CD14-positive monocyte (primary cell): ENCODE results near the gene CABP4. TPM values are rescaled to one million over a fixed set of nuclear protein-coding genes. Genes with fewer than 3 reads are reported as not detected.
A peak's percentile ranks its signal among the peaks of the same experiment; 100 is the strongest.

ENCODE experiments used
- DNase-seq, 3 donors: peaks; one replicate each; pipeline ENCODE4 v3.0.0-alpha.2; 2011 to 2022
- H2AFZ ChIP-seq: 2 replicates; pipeline ENCODE4 v1.6.0; 2012; ENCODE audit warnings: mild to moderate bottlenecking, low read depth, low read length, inconsistent platforms; ENCODE audit not compliant: insufficient read depth, poor library complexity, severe bottlenecking
- H3K27ac ChIP-seq, 2 donors: 1 replicate in 1 of 2; 2 replicates in 1 of 2; pipeline ENCODE4 v1.5.1; 2012 to 2013; ENCODE audit warnings: low read length in 2 of 2, control low read depth in 1 of 2, inconsistent platforms in 1 of 2, low read depth in 1 of 2, mild to moderate bottlenecking in 1 of 2
- H3K27me3 ChIP-seq, 2 donors: one replicate each; pipeline versions ENCODE4 v1.6.0 to v1.6.1; 2011 to 2013; ENCODE audit warnings: low read length in 2 of 2; ENCODE audit not compliant: control insufficient read depth in 2 of 2, insufficient read depth in 2 of 2
- H3K36me3 ChIP-seq, 2 donors: replicated peaks in 1 of 2; 1 replicate in 1 of 2; 2 replicates in 1 of 2; pipeline versions ENCODE4 v1.5.1 to v1.6.1; 2012 to 2013; ENCODE audit warnings: low read length in 2 of 2, control low read depth in 1 of 2, inconsistent platforms in 1 of 2, mild to moderate bottlenecking in 1 of 2; ENCODE audit not compliant: insufficient read depth in 2 of 2, control insufficient read depth in 1 of 2
- H3K4me1 ChIP-seq, 2 donors: 1 replicate in 1 of 2; 2 replicates in 1 of 2; pipeline versions ENCODE4 v1.5.1 to v1.6.1; 2012 to 2013; ENCODE audit warnings: low read length in 2 of 2, control low read depth in 1 of 2, inconsistent platforms in 1 of 2, mild to moderate bottlenecking in 1 of 2, moderate library complexity in 1 of 2; ENCODE audit not compliant: insufficient read depth in 2 of 2, control insufficient read depth in 1 of 2
- H3K4me2 ChIP-seq: replicated peaks from 2 replicates; pipeline ENCODE3; 2012; ENCODE audit warnings: low read length, moderate library complexity, mild to moderate bottlenecking; ENCODE audit not compliant: poor library complexity, severe bottlenecking; ENCODE audit errors: extremely low read depth
- H3K4me3 ChIP-seq, 3 experiments: fragments of 200-600 bp in 1 of 3; sonication (generic) in 1 of 3; replicated peaks in 1 of 3; 1 replicate in 2 of 3; 2 replicates in 1 of 3; pipeline ENCODE4 v1.5.1; 2011 to 2013; ENCODE audit warnings: low read length in 3 of 3, mild to moderate bottlenecking in 3 of 3, control low read depth in 2 of 3, low read depth in 2 of 3, inconsistent platforms in 1 of 3, moderate library complexity in 1 of 3
- H3K79me2 ChIP-seq: 2 replicates; pipeline ENCODE4 v1.6.0; 2012; ENCODE audit warnings: mild to moderate bottlenecking, control low read depth, inconsistent platforms, low read length, moderate library complexity; ENCODE audit not compliant: insufficient read depth
- H3K9ac ChIP-seq: 2 replicates; pipeline ENCODE4 v1.6.0; 2017; ENCODE audit warnings: low read length, mild to moderate bottlenecking; ENCODE audit not compliant: insufficient read depth, poor library complexity, severe bottlenecking
- H3K9me3 ChIP-seq, 2 donors: replicated peaks in 1 of 2; 1 replicate in 1 of 2; 2 replicates in 1 of 2; pipeline versions ENCODE4 v1.5.1 to v1.6.1; 2012 to 2013; ENCODE audit warnings: low read length in 2 of 2, control low read depth in 1 of 2; ENCODE audit not compliant: control insufficient read depth in 1 of 2, insufficient read depth in 1 of 2
- H4K20me1 ChIP-seq: 2 replicates; pipeline ENCODE4 v1.6.0; 2012; ENCODE audit warnings: mild to moderate bottlenecking, low read length, control low read depth, moderate library complexity; ENCODE audit not compliant: insufficient read depth
- H3K27ac Mint-ChIP-seq, 7 donors: one replicate each; pipeline ENCODE4 v1.8.0; 2020; ENCODE audit warnings: mild to moderate bottlenecking in 7 of 7, mixed read lengths in 7 of 7, moderate library complexity in 6 of 7, inconsistent platforms in 2 of 7
- H3K27me3 Mint-ChIP-seq, 3 donors: one replicate each; pipeline ENCODE4 v1.8.0; 2021 to 2022; ENCODE audit warnings: low read depth in 3 of 3, mild to moderate bottlenecking in 3 of 3, mixed read lengths in 3 of 3, moderate library complexity in 3 of 3, inconsistent platforms in 1 of 3
- H3K36me3 Mint-ChIP-seq, 2 donors: one replicate each; pipeline ENCODE4 v1.8.0; 2020; ENCODE audit warnings: mixed read lengths in 2 of 2, inconsistent platforms in 1 of 2, mild to moderate bottlenecking in 1 of 2
- H3K4me1 Mint-ChIP-seq: one replicate; pipeline ENCODE4 v1.8.0; 2020; ENCODE audit warnings: mild to moderate bottlenecking, mixed read lengths
- H3K4me3 Mint-ChIP-seq, 2 donors: one replicate each; pipeline ENCODE4 v1.8.0; 2020; ENCODE audit warnings: mild to moderate bottlenecking in 2 of 2, mixed read lengths in 2 of 2, moderate library complexity in 1 of 2
- H3K9me3 Mint-ChIP-seq, 7 donors: one replicate each; pipeline ENCODE4 v1.8.0; 2020 to 2022; ENCODE audit warnings: mixed read lengths in 7 of 7, mild to moderate bottlenecking in 6 of 7, moderate library complexity in 6 of 7, inconsistent platforms in 2 of 7
- CTCF ChIP-seq: fragments of 200-600 bp; IDR thresholded peaks from one replicate; pipeline ENCODE4 v1.8.0; 2022; ENCODE audit warnings: antibody characterized with exemption, mild to moderate bottlenecking
- WGBS: methylation state at CpG from one replicate; pipeline ENCODE4 v1.1.5; 2013; ENCODE audit warnings: missing lambda C conversion rate; ENCODE audit not compliant: insufficient coverage; 5-methylcytosine and 5-hydroxymethylcytosine counted together
- intact Hi-C, 2 donors: fragments of 100-400 bp; cut with micrococcal nuclease; formaldehyde crosslinking; loops; one replicate each; pipeline versions ENCODE4 v1.15.0 to v1.15.1; 2023
- polyA plus RNA-seq, 3 donors: library from polyadenylated mRNA; depleted of rRNA in 1 of 3; unstranded in 2 of 3; stranded (reverse) in 1 of 3; fragments of 300-500 nt in 2 of 3; fragments of >200 nt in 1 of 3; fragmentation: Illumina TruSeq in 2 of 3; gene quantifications; 1 replicate in 2 of 3; 2 replicates in 1 of 3; pipeline ENCODE4 v1.2.3, GENCODE V29; 2012 to 2021

The CABP4 gene
- polyA plus RNA-seq, 3 donors = 0.28 to 1.7 TPM; not detected in 1

GRCh38 chr11:67428052-67429001 lies 26.8 kb upstream of the CABP4 start, which contains the start of gene RPS6KB2:
RPS6KB2 (plus strand) TSS chr11:67428494; CDS start chr11:67428546, 52 bp downstream.
- Histone ChIP-seq H3K4me3 (peak within 1 kb of the TSS; percentile 79 to 93 (median 91)), H4K20me1 (peaks cover 3% of the 10 kb centered on the region), H3K4me1 (peaks cover 16 to 20% of the 10 kb centered on the region in 2 donors), H3K4me2 (peak within 1 kb of the TSS; percentile 91), H3K79me2 (peaks cover 16% of the 10 kb centered on the region), H3K27me3 (no peaks in the 10 kb centered on the region), H2AFZ (peak within 1 kb of the TSS; percentile 86), H3K9me3 (no peaks in the 10 kb centered on the region), H3K9ac (peak within 1 kb of the TSS; percentile 93), H3K36me3 (peaks cover 23 to 28% of the 10 kb centered on the region in 2 donors), H3K27ac (peak within 1 kb of the TSS; percentile 66 to 88)
- Mint-ChIP-seq H3K4me1 (peaks cover 16% of the 10 kb centered on the region), H3K27me3 (peaks cover 0 to 3% (median 1%) of the 10 kb centered on the region in 3 donors), H3K27ac (peak within 1 kb of the TSS; percentile 92 to 97 (median 93)), H3K36me3 (peaks cover 22 to 38% of the 10 kb centered on the region in 2 donors), H3K4me3 (peak within 1 kb of the TSS; percentile 99 to 100), H3K9me3 (peaks cover 0 to 2% (median 0%) of the 10 kb centered on the region in 7 donors)
- TF ChIP-seq CTCF = no peak
- DNase-seq = peak; percentile 96 to 97 (median 96)
- WGBS = under 1% methylated on average over 61 of the region's 68 CpGs
- intact Hi-C loops = loop anchor here (2.0 to 5.0 kb wide), 4 partner anchors 36 to 79 kb away; partner anchors contain the start of genes CDK2AP2 (in 1 of the 2), PITPNM1 (in 1 of the 2), RAD9A (in 1 of the 2) and TMEM134 (in 1 of the 2)

- Histone ChIP-seq H3K79me2 (peaks cover 16% of the 10 kb centered on the region), H3K4me2 (peak overlapping the region; percentile 91), H4K20me1 (peaks cover 10% of the 10 kb centered on the region), H3K27me3 (no peaks in the 10 kb centered on the region), H3K36me3 (peaks cover 32 to 37% of the 10 kb centered on the region in 2 donors), H3K9me3 (no peaks in the 10 kb centered on the region), H3K9ac (peak overlapping the region; percentile 93), H3K4me3 (peak overlapping the region; percentile 79 to 93 (median 91)), H3K27ac (peak overlapping the region; percentile 66 to 88), H3K4me1 (peaks cover 16 to 20% of the 10 kb centered on the region in 2 donors), H2AFZ (peak overlapping the region; percentile 86)
- no peak for TF ChIP-seq CTCF
- WGBS = 66% methylated on average over 10 of the region's 12 CpGs
- H3K27ac Mint-ChIP-seq = peak overlapping the region; percentile 92 to 96 (median 93)
- peak overlapping the region; percentile 99 to 100 for H3K4me3 Mint-ChIP-seq
- DNase-seq = no peak
- peaks cover 0 to 2% (median 0%) of the 10 kb centered on the region in 7 donors for H3K9me3 Mint-ChIP-seq
- intact Hi-C loops = loop anchor here (2.0 to 5.0 kb wide), 4 partner anchors 36 to 78 kb away; partner anchors contain the start of genes CDK2AP2 (in 1 of the 2), PITPNM1 (in 1 of the 2), RAD9A (in 1 of the 2) and TMEM134 (in 1 of the 2)
- peaks cover 16% of the 10 kb centered on the region for H3K4me1 Mint-ChIP-seq
- peaks cover 26 to 45% of the 10 kb centered on the region in 2 donors for H3K36me3 Mint-ChIP-seq
- peaks cover 0 to 3% (median 0%) of the 10 kb centered on the region in 3 donors for H3K27me3 Mint-ChIP-seq
These were observed 26.0 kb upstream of the CABP4 start for GRCh38 chr11:67429038-67429668.
